NOMO-1 treated with DMSO at 0.1 percent for 48 hours (cell line): Measurements from ENCODE around the gene RIC1.
"Not testable (repeated sequence)": the region's sequence is repeated elsewhere in the genome, so short reads cannot be mapped to it uniquely, and the experiment has no call there.

Experiments used
- DNase-seq: peaks from one replicate; lab custom pipeline; 2025; ENCODE audit not compliant: unreplicated experiment; lab: John Stamatoyannopoulos, UW

Gene RIC1, protein sequence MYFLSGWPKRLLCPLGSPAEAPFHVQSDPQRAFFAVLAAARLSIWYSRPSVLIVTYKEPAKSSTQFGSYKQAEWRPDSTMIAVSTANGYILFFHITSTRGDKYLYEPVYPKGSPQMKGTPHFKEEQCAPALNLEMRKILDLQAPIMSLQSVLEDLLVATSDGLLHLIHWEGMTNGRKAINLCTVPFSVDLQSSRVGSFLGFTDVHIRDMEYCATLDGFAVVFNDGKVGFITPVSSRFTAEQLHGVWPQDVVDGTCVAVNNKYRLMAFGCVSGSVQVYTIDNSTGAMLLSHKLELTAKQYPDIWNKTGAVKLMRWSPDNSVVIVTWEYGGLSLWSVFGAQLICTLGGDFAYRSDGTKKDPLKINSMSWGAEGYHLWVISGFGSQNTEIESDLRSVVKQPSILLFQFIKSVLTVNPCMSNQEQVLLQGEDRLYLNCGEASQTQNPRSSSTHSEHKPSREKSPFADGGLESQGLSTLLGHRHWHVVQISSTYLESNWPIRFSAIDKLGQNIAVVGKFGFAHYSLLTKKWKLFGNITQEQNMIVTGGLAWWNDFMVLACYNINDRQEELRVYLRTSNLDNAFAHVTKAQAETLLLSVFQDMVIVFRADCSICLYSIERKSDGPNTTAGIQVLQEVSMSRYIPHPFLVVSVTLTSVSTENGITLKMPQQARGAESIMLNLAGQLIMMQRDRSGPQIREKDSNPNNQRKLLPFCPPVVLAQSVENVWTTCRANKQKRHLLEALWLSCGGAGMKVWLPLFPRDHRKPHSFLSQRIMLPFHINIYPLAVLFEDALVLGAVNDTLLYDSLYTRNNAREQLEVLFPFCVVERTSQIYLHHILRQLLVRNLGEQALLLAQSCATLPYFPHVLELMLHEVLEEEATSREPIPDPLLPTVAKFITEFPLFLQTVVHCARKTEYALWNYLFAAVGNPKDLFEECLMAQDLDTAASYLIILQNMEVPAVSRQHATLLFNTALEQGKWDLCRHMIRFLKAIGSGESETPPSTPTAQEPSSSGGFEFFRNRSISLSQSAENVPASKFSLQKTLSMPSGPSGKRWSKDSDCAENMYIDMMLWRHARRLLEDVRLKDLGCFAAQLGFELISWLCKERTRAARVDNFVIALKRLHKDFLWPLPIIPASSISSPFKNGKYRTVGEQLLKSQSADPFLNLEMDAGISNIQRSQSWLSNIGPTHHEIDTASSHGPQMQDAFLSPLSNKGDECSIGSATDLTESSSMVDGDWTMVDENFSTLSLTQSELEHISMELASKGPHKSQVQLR (N-terminal part only)

DNA sequence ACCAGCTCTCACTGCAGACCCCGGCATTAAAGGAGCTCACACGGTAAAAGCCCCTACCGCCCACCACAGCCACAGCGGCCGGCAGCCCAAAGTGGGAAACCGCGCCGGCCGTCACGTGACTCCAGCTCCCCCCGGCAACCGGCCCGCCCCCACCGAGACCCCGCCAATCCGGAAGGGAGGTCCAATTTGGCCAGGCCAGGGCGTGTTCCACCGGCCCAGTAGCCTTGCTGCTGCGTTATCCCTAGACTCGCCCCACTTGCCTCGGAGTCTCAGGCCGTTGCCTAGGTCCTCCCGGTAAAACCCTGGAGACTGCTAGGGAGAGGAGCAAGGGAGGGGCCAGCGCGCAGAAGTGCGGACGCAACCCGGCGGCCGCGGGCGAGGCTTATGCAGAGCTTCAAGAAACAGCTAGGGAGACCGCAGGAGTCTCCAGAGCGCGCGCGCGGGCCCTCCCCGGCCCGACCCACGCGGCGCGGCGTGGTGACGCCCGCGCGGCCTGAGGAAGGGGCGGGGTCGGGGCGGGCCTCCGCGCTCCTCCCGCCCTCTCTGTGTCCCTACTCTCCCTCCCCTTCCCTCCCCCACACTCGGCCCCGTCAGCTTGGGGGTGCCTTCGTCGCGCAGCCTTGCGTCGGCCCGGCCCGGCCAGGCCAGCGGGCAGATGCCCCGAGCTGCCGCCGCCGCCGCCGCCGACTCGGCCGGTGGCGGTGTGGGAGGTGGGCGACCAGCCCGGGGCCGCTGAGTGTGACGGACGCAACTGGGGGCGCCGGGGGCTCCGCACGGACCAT is at the start of gene RIC1:
Gene RIC1 (plus strand): TSS at position 578 of the 782 bp plus-strand sequence. CDS start 203 bp downstream, at position 781.
- DNase-seq, result peak; percentile 72

DNA sequence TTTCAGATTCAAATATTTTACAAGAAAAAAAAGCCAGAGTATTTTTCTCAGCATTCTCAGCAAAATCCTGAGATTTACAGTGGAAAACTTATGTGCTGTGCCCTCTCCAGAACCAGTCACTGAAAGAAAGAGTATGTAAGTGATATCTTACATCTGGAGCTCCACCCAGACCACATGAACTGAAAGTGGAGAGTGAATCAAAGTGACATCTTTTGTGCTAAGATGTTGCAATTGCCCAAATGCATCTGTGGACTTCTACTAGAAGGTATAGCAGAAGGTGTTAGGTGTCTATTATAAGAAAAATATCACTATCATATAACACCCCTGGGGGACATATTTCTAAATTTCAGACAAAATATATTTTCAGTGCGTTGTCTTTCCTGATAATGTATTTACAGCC is 49.0 kb upstream of the RIC1 start:
- DNase-seq, result no peak

DNA sequence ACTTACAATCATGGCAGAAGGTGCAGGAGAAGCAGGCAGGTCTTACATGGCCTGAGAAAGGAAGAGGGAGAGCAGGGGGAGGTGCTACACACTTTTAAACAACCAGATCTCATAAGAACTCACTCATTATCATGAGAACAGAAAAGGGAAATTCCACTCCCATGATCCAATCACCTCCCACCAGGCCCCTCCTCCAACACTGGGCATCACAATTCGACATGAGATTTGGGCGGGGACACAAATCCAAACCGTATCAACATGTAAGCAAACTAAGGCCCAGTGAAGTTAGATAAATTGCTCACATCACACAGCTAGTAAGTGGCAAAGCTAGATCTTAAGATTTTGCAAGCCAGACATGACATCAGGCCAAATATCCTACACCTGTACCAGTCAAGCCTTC is 48.3 kb upstream of the RIC1 start:
- DNase-seq, result no peak

DNA sequence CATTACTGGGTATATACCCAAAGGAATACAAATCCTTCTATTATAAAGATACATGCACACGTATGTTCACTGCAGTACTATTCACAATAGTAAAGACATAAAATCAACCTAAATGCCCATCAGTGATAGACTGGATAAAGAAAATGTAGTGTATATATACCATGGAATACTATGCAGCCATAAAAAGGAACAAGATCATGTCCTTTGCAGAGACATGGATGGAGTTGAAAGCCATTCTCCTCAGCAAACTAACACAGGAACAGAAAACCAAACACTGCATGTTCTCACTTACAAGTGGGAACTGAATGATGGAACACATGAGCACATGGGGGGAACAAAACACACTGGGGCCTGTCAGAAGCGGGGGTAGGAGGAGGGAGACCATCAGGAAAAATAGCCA is 47.2 kb upstream of the RIC1 start:
- not testable (repeated sequence) for DNase-seq

DNA sequence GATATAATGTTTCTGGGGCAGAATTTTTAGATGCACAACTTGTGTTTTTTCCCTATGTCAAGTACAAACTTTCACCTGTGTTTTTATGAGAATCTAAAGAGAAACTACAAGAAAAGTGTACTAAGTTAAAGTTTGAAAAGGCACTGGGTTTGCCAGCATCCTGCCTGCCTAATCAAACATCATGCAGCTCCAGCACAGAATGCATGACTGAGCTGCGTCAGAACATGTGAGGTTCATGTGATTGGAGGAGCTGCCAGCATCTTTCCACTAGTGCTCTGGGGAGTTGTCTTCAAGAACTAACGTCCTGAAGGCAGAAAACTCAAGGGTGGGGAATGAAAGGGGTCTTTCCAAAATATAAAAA is 46.1 kb upstream of the RIC1 start:
- DNase-seq, result no peak

DNA sequence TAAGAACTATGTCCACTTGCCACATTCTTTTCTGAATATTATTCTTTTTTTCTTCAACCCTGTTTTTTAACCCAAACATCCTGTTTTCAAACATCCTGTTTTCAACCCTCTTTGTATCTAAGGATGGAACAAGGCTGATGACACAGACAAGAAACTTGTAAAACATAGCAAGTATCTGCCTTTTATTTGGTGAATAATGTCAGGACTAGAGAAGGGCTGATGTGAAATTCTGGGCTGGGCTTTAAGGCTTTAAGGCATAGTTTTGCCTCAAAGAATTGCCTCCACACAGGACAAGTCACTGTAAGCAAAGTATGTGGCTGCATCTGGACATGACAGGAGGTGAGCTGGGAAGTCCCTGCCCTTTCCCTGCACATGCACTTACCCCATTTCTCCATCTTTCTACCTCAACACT is 42.5 kb upstream of the RIC1 start:
- DNase-seq, result no peak

DNA sequence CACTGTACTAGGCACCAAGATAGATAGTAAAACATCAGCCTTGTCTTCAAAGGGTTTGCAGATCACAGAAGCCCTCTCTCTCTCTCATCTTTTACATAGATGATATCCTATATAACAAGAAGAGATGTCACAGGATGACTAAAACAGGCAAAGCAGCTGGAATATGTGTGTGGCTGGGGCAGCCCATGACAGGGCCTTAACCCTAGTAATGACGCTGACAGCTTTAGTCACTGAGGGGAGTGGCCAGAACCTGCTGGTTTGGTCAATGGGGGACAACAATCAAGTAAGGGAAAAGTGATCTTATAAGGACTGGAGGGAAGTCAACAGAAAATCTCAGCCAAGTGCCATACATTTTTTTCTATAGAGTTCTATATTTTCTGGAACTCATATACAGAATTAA is 41.9 kb upstream of the RIC1 start:
- no peak for DNase-seq

DNA sequence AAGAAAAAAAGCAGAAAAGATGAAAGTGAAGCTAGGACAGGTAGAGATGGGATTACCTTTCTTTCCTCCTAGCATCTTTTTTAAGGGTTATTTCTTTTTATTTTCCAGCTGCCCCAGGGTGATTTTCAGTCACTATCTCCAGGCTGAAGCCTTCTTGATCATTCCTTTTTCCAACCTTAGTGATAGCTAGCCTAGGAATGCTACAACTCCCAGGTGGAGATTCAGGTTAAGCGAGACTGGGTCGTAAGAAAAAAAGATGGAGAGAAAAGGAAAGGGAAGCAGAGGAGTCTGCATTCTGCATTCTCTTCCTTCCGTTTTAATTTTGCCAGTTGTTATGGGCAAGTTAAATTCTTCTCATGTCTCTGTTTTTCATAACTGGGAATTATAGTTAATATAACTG is 36.7 kb upstream of the RIC1 start:
- no peak for DNase-seq

DNA sequence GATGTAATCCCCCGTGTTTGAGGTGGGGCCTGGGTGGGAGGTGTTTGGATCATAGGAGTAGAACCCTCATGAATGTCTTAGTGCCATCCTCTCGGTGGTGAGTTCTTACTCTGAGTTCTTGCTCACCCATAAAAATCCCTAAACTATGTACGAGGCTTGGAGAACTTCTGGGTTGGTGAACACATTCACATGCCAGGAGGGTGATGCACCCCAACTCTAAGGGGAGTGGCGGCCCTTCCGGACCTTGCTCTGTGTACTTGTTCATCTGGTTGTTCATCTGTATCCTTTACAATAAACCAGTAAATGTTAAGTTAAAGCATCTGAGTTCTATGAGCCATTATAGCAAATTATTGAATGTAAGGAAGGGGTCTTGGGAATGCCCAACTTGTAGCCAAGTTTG is 36.0 kb upstream of the RIC1 start:
- DNase-seq, result no peak

DNA sequence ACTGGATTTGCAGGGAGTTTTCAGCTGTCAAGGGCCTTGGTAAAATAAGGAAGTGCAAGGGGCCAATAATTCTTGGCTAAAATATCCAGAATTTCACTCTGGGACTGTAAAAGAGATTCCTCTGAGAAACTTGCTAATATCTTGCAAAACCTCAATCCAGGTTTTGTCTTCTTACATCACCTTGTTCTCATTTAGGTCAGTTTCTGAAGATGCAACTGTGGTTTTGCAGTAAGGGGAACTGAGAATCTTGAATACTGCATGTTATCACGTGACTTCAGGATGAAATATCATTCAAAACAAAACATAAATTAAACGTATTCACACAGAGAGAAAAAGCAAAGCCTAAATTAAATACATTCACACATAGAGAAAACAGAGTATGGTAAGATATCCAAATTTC is 35.0 kb upstream of the RIC1 start:
- DNase-seq, result peak; percentile 74

DNA sequence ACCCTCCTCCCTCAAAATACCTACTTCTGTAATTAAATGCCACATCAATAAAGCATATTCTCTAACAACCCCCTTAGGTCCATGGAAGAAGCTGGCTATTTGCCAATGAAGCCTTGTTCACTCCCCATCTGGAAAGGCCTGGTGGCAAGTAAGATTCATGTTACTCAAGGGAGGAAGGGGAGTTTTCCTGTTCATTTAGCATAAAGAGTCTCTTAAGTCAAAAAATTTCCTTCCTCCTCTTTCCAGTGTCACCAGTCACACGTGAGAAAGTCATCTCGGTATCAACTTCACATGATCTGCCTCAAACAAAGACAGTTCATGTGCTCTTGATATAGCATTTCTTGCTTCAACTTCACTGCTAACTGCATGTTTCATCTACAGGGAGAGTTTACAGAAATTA is 32.7 kb upstream of the RIC1 start:
- DNase-seq, result no peak

DNA sequence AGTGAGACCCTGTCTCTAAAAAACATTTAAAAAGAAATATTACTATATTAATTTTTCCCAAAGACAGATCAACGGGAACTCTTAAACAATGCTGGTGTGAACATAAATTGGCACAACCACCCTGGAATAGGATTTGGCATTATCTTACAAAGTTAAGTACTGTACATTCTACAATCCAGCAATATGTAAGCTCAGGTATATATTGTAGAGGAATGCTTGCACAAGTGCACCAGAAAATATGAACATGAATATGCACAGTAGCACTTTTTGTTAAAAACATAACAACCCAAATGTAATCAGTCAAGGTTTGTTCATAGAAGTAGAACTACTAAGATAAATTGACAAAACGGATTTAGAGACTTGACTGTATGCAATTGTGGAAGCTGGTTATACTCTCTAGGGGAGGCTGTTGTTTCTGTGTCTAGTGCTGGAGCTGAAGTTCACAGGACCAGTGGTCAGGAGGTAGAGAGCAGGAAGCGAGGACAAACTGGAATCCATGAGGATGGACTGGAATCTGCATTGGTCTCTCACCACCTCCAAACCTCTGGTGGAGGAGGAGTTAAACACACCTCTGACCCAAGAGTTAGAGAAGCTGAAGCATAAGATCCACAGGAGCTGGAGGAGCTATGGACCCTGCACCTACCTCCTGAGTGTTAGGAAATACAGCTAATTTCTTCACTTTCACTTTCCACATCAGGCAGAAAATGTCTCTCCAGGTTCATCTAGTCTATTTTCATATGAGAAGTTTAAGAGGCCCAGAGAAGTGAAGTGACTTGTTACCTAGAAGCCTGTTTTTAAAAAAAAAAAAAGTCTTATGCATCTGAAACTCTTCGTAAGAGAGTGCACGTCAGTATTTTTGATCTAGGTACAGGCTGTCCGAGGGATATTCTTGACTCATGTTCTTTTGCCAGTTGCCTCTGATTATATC is 20.3 kb upstream of the RIC1 start:
- DNase-seq, result peak; percentile 33

DNA sequence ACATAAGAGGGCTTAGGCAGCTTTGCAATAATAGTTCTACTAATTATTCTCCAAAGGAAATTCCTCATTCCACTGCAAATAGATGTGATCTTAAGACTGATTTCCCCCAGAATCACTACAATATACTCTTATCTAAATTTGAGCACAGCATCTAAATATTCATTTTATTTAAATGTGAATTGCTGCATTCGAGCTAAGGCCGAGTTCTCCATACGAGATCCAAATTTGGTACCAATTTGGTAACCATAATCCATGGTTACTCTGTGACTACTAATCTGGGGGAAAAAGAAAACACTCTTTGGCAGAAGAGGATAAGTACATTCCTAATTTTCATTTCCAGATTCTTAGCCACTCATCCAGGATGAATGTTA is 19.7 kb upstream of the RIC1 start:
- no peak for DNase-seq

DNA sequence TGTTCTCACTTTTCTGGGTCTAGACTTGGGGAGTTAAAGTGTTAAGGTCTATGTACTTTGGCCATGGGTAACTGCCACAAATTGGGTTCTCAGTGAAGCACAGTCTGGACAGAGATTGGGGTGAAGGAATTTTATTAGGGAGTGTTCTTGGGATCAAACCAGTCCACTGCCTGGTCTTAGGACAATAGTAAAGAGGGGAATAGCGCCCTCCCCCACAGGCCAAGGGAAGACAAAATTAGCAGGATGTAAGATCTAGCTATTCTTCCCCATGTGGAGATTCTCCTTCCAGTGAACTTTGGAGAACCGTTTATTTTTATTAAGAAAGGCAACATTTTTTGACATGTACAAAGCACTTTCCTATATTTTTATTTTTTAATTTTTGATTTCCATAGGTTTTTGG is 18.4 kb upstream of the RIC1 start:
- no peak for DNase-seq

DNA sequence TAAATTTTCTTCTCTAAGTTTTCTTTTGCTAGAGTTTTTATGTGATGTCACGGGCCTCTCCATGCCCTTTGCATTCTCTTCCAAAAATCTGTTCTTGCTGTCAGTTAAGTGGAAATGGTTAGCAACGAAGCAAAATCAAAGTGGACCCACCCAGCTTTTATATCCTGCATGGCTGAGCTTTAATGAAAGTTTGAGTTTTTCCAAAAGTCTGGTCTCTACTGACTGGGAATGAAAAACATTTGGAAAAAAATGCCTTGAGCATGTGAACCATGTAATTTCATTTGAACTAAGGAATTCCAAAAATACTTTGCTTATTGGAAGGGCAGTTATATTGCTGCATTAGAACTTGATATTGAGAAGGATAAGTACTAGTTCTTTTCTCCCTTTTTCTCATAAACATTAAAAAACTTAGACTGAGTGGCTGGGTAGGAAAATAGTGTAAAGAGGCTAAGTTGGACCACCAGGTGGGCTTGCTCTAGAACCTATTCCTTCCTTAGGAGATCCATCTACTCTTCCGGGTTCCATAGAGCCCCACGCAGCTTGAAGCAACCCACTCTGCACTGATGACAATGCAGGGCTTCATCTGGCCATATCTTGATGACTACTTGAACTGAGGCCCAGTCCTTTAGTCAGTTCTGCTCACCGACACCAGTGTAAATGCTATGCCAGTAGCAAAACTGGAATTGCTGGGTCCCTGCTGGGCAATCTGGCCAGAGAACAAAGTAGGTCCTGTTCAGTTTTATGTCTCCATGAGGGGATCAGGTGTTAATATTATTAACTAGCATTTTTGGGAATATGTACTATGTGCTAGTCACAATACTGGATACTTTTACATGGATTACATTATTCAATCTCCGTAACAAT is 17.4 kb upstream of the RIC1 start:
- no peak for DNase-seq

DNA sequence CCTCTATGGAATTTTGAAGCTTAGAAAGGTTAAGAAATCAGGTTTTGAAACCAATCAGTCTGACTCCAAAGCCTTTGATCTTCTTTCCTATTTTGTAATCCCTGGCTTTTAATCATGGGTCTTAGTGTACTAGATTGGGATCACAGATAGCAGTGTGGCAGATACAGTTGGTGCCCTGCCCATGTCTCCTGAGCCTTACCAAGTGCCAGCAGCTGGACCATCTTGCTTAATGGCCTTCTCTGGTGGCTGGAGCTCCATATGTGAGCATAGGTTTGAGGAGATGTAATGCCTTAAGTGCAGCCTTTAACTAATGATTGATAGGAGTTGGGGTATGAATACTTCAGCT is 16.7 kb upstream of the RIC1 start:
- no peak for DNase-seq

DNA sequence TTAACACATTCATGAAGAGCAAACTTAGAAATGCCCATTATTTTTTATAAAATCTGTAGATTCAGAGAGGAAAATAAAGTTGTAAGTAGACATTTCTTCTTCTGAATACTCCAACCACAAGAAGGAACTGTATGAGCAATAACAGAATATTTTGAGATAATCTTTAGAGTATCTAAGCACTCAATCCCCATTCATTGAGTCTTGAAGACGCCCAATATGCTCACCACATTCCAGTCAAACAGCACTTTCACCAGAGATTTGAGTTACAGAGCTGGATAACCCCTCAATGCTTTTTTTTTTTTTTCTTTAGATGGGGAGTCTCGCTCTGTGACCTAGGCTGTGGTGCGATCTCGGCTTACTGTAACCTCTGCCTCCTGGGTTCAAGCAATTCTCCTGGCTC is 14.7 kb upstream of the RIC1 start:
- DNase-seq, result no peak

DNA sequence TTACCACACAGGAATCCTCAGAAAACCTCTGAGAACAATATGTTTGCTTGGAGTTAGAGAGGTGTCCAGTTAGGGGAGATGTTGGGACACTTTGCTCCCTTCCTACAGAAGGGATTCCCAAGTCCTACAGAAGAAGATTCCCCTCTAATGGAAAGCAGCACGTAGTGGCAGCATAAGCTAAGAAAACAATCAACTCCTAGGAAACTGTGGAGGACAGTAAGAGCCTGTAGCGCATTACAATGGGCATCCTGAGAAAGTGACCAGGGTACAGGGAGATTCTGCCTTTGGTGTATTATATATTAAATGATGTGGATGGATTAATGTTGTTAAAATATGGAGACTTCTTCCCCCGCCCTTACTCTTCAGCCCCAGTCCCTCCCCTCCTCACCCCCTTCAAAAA is 13.9 kb upstream of the RIC1 start:
- DNase-seq, result no peak

DNA sequence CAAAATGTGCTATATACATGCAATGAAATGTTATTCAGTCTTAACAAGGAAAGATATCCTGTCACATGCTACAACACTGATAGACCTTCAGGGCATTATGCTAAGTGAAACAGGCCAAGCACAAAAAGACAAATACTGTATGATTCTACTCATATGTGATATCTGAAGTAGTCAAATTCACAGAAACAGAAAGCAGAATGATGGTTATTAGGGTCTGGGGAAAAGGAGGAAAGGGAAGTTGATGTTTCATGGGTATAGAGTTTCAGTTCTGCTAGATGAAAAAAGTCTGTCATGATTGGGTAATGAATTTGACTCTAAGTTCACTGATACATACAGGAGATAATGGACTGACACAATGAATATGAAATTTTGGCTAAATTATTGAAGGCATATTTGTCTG is 11.2 kb upstream of the RIC1 start:
- DNase-seq, result peak; percentile 79
